ENCODE results near the gene OR1C1. TPM values are rescaled to one million over a fixed set of nuclear protein-coding genes. Genes with fewer than 3 reads are reported as not detected.
"Not testable (repeated sequence)": the region's sequence is repeated elsewhere in the genome, so short reads cannot be mapped to it uniquely, and the experiment has no call there.

OR1C1 gene
- not detected for polyA plus RNA-seq (2012; ENCODE audit: insufficient read depth, insufficient read length, low read depth)

- Histone ChIP-seq H3K4me3 (ENCODE audit: low read depth, low read length) (no peak within 1 kb of the TSS), H3K4me1 (no peaks in the 10 kb centered on the region), H3K36me3 (no peaks in the 10 kb centered on the region), H3K27me3 (no peaks in the 10 kb centered on the region), H3K9me3 (no peaks in the 10 kb centered on the region; the same call in 1 of the 2 replicates)
- no peak for DNase-seq
- TF ChIP-seq CTCF (IDR thresholded peaks at IDR 0.05; ENCODE audit: low read depth, low read length): no peak
These were observed at the start of gene OR1C1 for GRCh38 chr1:247760456-247760855. Gene OR1C1, minus strand, starts transcription at chr1:247760556. Its CDS starts 2,150 bp downstream, at chr1:247758406.

- Histone ChIP-seq H3K4me3 (ENCODE audit: low read depth, low read length) (no peak overlapping the region), H3K27me3 (no peaks in the 10 kb centered on the region), H3K36me3 (no peaks in the 10 kb centered on the region), H3K9me3 (no peaks in the 10 kb centered on the region), H3K4me1 (no peaks in the 10 kb centered on the region)
- TF ChIP-seq CTCF (IDR thresholded peaks at IDR 0.05; ENCODE audit: low read depth, low read length): no peak
- no peak for DNase-seq
These were observed 37.2 kb upstream of the OR1C1 start for GRCh38 chr1:247797518-247797917.

- H3K9me3 ChIP-seq: no peaks in the 10 kb centered on the region
- H3K4me3 ChIP-seq (ENCODE audit: low read depth, low read length): no peak overlapping the region
- TF ChIP-seq CTCF (IDR thresholded peaks at IDR 0.05; ENCODE audit: low read depth, low read length): no peak
- no peak for DNase-seq
- H3K27me3 ChIP-seq: no peaks in the 10 kb centered on the region
- no peaks in the 10 kb centered on the region for H3K4me1 ChIP-seq
- no peaks in the 10 kb centered on the region for H3K36me3 ChIP-seq
These were observed 9.2 kb upstream of the OR1C1 start for GRCh38 chr1:247769603-247770002.

GRCh38 chr1:247754311-247754710, 6.0 kb downstream of the OR1C1 start:
- H3K4me3 ChIP-seq (ENCODE audit: low read depth, low read length); H3K9me3 ChIP-seq; H3K36me3 ChIP-seq; DNase-seq; H3K4me1 ChIP-seq; H3K27me3 ChIP-seq: not testable (repeated sequence)

GRCh38 chr1:247749870-247750269, 10.5 kb downstream of the OR1C1 start:
- no peak for DNase-seq
- Histone ChIP-seq H3K4me1 (no peaks in the 10 kb centered on the region), H3K36me3 (no peaks in the 10 kb centered on the region), H3K27me3 (no peaks in the 10 kb centered on the region), H3K4me3 (ENCODE audit: low read depth, low read length) (no peak overlapping the region), H3K9me3 (no peaks in the 10 kb centered on the region; the same call in 1 of the 2 replicates)
- no peak for TF ChIP-seq CTCF (IDR thresholded peaks at IDR 0.05; ENCODE audit: low read depth, low read length)

GRCh38 chr1:247748041-247748440, 12.3 kb downstream of the OR1C1 start, which contains the start of gene OR14A2:
Gene OR14A2, minus strand, starts transcription at chr1:247748141.
- H3K27me3 ChIP-seq: no peaks in the 10 kb centered on the region
- no peak for TF ChIP-seq CTCF (IDR thresholded peaks at IDR 0.05; ENCODE audit: low read depth, low read length)
- no peaks in the 10 kb centered on the region for H3K36me3 ChIP-seq

GRCh38 chr1:247747616-247748015, 12.7 kb downstream of the OR1C1 start:
- no peaks in the 10 kb centered on the region for H3K4me1 ChIP-seq
- H3K36me3 ChIP-seq: no peaks in the 10 kb centered on the region
- no peak for TF ChIP-seq CTCF (IDR thresholded peaks at IDR 0.05; ENCODE audit: low read depth, low read length)
- H3K4me3 ChIP-seq (ENCODE audit: low read depth, low read length): no peak overlapping the region
- no peak for DNase-seq
- H3K27me3 ChIP-seq: no peaks in the 10 kb centered on the region
- H3K9me3 ChIP-seq: no peaks in the 10 kb centered on the region; the same call in 1 of the 2 replicates

More at GRCh38 chr1:247748041-247748440, 12.3 kb downstream of the OR1C1 start, which contains the start of gene OR14A2:
- Histone ChIP-seq H3K9me3 (no peaks in the 10 kb centered on the region; the same call in 1 of the 2 replicates), H3K4me3 (ENCODE audit: low read depth, low read length) (no peak within 1 kb of the TSS), H3K4me1 (no peaks in the 10 kb centered on the region)
- DNase-seq: no peak

All from BE2C (cell line).